HepG2 (cell line): ENCODE results near the gene TMEM117. TPM values are rescaled to one million over a fixed set of nuclear protein-coding genes. Genes with fewer than 3 reads are reported as not detected.

Source experiments
- ARNT ChIP-seq: fragments of 450-650 bp; IDR thresholded peaks from 2 replicates; pipeline ENCODE4 v1.6.1; 2017
- CEBPB ChIP-seq: IDR thresholded peaks from 2 replicates; pipeline ENCODE4 v1.6.1; 2011; ENCODE audit warnings: low read depth, low read length, improper control_type of control experiment, borderline replicate concordance
- FOXM1 ChIP-seq: sonication (generic); formaldehyde crosslinking; IDR thresholded peaks from 2 replicates; pipeline ENCODE4 v1.5.0; 2020; ENCODE audit warnings: missing genetic modification reagents
- GABPA ChIP-seq, 2 experiments: IDR thresholded peaks; 2 replicates each; pipeline ENCODE4 v1.6.1; 2011 to 2016; ENCODE audit warnings: low read depth in 2 of 2, low read length in 1 of 2, missing biosample characterization in 1 of 2, missing genetic modification characterization in 1 of 2
- KAT7 ChIP-seq: IDR thresholded peaks from 2 replicates; pipeline ENCODE4 v1.6.1; 2018; ENCODE audit warnings: borderline replicate concordance, missing compliant biosample characterization
- RBM39 ChIP-seq: fragments of 200-400 bp; formaldehyde crosslinking; IDR thresholded peaks from one replicate; pipeline ENCODE4 v1.6.1; 2018; ENCODE audit warnings: antibody characterized with exemption, mild to moderate bottlenecking, low read depth, low read length; ENCODE audit not compliant: poor library complexity, severe bottlenecking
- REXO4 ChIP-seq: sonication (generic); formaldehyde crosslinking; IDR thresholded peaks from 2 replicates; pipeline ENCODE4 v1.8.0; 2022; ENCODE audit warnings: missing genetic modification reagents, mild to moderate bottlenecking, borderline replicate concordance
- ZFP36L2 ChIP-seq: sonication (generic); formaldehyde crosslinking; IDR thresholded peaks from 2 replicates; pipeline ENCODE4 v1.4.0; 2020; ENCODE audit warnings: missing genetic modification reagents
- ZNF10 ChIP-seq: sonication (generic); formaldehyde crosslinking; IDR thresholded peaks from 2 replicates; pipeline ENCODE4 v1.4.0; 2020; ENCODE audit warnings: mild to moderate bottlenecking, low read depth, missing genetic modification reagents, borderline replicate concordance
- ZNF124 ChIP-seq: sonication (generic); formaldehyde crosslinking; IDR thresholded peaks from 2 replicates; pipeline ENCODE4 v1.4.0; 2020; ENCODE audit warnings: missing genetic modification reagents
- ZNF292 ChIP-seq: sonication (generic); formaldehyde crosslinking; IDR thresholded peaks from 2 replicates; pipeline ENCODE4 v1.8.1; 2022; ENCODE audit warnings: mild to moderate bottlenecking, low read depth, missing genetic modification reagents, borderline replicate concordance
- ZNF619 ChIP-seq: sonication (generic); formaldehyde crosslinking; IDR thresholded peaks from 2 replicates; pipeline ENCODE4 v1.4.0; 2020; ENCODE audit warnings: mild to moderate bottlenecking, missing genetic modification reagents
- ZNF850 ChIP-seq: sonication (generic); formaldehyde crosslinking; conservative IDR thresholded peaks from 2 replicates; pipeline ENCODE4 v1.9.0; 2021; ENCODE audit warnings: mild to moderate bottlenecking, missing genetic modification reagents
- ZNF891 ChIP-seq: sonication (generic); formaldehyde crosslinking; IDR thresholded peaks from 2 replicates; pipeline ENCODE4 v1.5.0; 2020; ENCODE audit warnings: mild to moderate bottlenecking, missing genetic modification reagents
- polyA plus RNA-seq, 8 experiments: library from polyadenylated mRNA; depleted of rRNA in 3 of 8; stranded (reverse) in 7 of 8; unstranded in 1 of 8; fragments of >200 nt; fragmentation: Illumina TruSeq in 4 of 8; extraction: Trizol in 4 of 8; gene quantifications; 2 replicates each; pipeline versions ENCODE4 v1.2.1 to v1.2.3, GENCODE V29; 2011 to 2016; ENCODE audit warnings: low read depth in 4 of 8, missing spikeins in 1 of 8, mixed read lengths in 1 of 8; ENCODE audit not compliant: insufficient read depth in 1 of 8
- total RNA-seq, 5 experiments: library from RNA; depleted of rRNA; stranded (reverse); fragments of >200 nt; fragmentation: Illumina TruSeq; extraction: Trizol; gene quantifications; 2 replicates each; pipeline ENCODE4 v1.2.3, GENCODE V29; 2016; ENCODE audit warnings: low read depth in 1 of 5
- TF ChIP-seq, protein P1 (sequence below): sonication (generic); formaldehyde crosslinking; IDR thresholded peaks from 2 replicates; pipeline ENCODE4 v1.4.0; 2020; ENCODE audit warnings: mild to moderate bottlenecking, missing genetic modification reagents
- TF ChIP-seq, protein P2 (sequence below): sonication (generic); formaldehyde crosslinking; conservative IDR thresholded peaks from 2 replicates; pipeline ENCODE4 v1.8.0; 2022; ENCODE audit warnings: mild to moderate bottlenecking, moderate library complexity, missing genetic modification reagents
- TF ChIP-seq, protein P3 (sequence below): sonication (generic); formaldehyde crosslinking; IDR thresholded peaks from 2 replicates; pipeline ENCODE4 v1.8.0; 2022; ENCODE audit warnings: missing genetic modification reagents, low read depth, mild to moderate bottlenecking, borderline replicate concordance
- TF ChIP-seq, protein P4 (sequence below): sonication (generic); formaldehyde crosslinking; IDR thresholded peaks from 2 replicates; pipeline ENCODE4 v1.4.0; 2020; ENCODE audit warnings: mild to moderate bottlenecking, missing genetic modification reagents

Gene TMEM117
- total and polyA plus RNA-seq, 2 of the 13 experiments (the other 11 are each of a cell fraction or from before 2014, with no cell fraction given), result 2.8 to 8.5 TPM

DNA sequence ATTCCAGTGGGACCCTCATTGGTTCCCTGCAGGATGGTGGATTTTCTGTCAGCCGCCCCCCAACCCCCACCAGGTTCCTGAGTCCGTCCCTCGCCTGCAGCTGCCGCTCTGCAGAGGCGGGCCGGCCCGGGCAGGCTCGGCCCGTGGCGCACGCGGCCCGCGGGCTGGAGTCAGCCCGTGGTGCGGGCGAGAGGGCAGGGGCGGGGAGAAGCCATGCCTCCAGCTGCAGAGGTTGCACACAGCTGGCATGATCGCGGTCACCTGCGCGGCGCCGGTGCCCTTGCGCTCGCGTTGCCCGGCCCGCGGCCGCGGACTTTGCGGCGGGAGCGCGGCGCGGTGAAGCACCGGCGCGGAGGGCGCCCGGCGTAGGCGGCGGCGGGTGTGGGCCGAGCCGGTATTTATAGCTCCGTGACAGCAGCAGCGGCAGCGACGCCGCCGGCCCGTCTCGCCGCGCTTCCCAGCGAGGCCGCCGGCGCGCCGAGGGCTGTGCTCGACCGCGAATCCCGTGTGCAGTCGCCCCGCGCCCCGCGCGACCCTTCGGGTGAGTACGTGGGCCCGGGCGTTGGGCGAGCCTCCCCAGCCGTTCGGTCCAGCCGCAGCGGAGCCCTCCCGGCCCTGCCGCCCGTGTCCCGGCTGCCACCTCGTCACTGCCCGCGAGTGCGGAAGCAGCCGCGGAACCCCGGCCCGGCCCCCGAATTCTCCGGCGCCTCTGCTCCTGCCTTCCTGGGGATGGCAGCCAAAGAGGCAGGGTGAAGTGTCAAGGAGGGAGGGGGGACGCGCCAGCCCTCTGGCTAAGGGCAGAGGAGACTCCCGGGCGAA is at the start of gene TMEM117 (continued):
- TF ChIP-seq, protein P1, sequence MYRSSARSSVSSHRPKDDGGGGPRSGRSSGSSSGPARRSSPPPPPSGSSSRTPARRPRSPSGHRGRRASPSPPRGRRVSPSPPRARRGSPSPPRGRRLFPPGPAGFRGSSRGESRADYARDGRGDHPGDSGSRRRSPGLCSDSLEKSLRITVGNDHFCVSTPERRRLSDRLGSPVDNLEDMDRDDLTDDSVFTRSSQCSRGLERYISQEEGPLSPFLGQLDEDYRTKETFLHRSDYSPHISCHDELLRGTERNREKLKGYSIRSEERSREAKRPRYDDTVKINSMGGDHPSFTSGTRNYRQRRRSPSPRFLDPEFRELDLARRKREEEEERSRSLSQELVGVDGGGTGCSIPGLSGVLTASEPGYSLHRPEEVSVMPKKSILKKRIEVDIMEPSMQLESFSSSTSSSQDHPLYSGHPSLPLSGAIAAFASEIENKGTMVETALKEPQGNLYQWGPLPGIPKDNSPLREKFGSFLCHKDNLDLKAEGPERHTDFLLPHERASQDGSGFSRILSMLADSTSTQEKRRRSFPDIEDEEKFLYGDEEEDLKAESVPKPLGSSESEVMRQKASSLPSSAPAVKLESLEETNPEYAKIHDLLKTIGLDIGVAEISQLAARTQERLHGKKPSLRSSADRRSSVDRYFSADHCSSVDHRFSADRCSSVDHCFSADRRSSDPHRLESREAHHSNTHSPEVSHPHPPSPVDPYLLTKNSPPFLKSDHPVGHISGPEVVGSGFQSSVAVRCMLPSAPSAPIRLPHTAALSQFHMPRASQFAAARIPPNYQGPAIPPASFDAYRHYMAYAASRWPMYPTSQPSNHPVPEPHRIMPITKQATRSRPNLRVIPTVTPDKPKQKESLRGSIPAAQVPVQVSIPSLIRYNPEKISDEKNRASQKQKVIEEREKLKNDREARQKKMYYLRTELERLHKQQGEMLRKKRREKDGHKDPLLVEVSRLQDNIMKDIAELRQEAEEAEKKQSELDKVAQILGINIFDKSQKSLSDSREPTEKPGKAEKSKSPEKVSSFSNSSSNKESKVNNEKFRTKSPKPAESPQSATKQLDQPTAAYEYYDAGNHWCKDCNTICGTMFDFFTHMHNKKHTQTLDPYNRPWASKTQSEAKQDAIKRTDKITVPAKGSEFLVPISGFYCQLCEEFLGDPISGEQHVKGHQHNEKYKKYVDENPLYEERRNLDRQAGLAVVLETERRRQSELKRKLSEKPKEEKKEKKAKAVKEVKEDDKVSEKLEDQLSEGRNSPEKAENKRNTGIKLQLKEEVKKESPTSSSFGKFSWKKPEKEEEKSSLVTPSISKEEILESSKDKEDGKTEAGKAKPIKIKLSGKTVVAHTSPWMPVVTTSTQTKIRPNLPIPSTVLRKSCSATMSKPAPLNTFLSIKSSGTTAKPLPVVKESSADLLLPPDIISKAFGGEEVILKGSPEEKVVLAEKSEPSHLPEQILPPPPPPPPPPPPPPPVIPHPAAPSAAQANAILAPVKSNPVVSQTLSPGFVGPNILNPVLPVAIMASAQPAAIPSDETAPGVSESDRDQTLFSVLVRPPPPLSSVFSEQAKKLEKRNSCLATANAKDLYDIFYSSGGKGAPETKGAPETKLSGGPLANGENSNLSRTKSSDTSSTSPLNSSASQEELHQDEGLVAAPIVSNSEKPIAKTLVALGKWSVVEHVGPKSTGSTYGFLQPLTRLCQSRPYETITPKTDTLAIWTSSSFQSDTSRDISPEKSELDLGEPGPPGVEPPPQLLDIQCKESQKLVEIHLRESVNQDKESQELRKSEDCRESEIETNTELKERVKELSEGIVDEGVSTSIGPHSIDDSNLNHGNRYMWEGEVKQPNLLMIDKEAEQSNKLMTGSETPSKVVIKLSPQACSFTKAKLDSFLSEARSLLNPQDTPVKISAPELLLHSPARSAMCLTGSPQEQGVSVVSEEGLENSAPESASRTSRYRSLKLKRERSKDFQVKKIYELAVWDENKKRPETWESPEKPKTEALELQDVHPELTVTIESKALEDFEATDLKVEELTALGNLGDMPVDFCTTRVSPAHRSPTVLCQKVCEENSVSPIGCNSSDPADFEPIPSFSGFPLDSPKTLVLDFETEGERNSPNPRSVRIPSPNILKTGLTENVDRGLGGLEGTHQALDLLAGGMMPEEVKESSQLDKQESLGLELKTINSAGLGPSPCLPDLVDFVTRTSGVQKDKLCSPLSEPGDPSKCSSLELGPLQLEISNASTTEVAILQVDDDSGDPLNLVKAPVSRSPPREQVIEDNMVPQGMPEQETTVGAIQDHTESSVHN (CRISPR knock-in tag), result no peak
- no peak for TF ChIP-seq CEBPB
- TF ChIP-seq RBM39, result no peak
- TF ChIP-seq, protein P2, sequence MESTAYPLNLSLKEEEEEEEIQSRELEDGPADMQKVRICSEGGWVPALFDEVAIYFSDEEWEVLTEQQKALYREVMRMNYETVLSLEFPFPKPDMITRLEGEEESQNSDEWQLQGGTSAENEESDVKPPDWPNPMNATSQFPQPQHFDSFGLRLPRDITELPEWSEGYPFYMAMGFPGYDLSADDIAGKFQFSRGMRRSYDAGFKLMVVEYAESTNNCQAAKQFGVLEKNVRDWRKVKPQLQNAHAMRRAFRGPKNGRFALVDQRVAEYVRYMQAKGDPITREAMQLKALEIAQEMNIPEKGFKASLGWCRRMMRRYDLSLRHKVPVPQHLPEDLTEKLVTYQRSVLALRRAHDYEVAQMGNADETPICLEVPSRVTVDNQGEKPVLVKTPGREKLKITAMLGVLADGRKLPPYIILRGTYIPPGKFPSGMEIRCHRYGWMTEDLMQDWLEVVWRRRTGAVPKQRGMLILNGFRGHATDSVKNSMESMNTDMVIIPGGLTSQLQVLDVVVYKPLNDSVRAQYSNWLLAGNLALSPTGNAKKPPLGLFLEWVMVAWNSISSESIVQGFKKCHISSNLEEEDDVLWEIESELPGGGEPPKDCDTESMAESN (CRISPR knock-in tag), result no peak
- TF ChIP-seq, protein P3, sequence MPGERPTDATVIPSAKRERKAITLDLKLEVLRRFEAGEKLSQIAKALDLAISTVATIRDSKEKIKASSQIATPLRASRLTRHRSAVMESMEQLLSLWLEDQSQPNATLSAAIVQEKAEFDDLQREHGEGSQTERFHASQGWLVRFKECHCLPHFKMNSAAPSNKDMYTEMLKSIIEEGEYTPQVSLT (CRISPR knock-in tag), result no peak; the same call in 1 of the 2 replicates
- no peak for TF ChIP-seq ZFP36L2 (CRISPR knock-in tag)
- no peak for TF ChIP-seq ZNF891 (CRISPR knock-in tag)
- no peak; the same call in 1 of the 2 replicates for TF ChIP-seq ZNF292 (CRISPR knock-in tag)
- TF ChIP-seq, protein P4, sequence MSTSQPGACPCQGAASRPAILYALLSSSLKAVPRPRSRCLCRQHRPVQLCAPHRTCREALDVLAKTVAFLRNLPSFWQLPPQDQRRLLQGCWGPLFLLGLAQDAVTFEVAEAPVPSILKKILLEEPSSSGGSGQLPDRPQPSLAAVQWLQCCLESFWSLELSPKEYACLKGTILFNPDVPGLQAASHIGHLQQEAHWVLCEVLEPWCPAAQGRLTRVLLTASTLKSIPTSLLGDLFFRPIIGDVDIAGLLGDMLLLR (CRISPR knock-in tag), result peak; percentile 62; the same call in 1 of the 2 replicates
- no peak for TF ChIP-seq ZNF10
- TF ChIP-seq ARNT, result no peak
- TF ChIP-seq ZNF619, result no peak
- TF ChIP-seq GABPA (IDR thresholded peaks at IDR 0.05; ENCODE audit: low read depth, low read length), result no peak
- no peak for TF ChIP-seq GABPA (CRISPR knock-in tag; IDR thresholded peaks at IDR 0.05; ENCODE audit: low read depth)
- no peak for TF ChIP-seq KAT7 (CRISPR knock-in tag)
- no peak; the same call in 1 of the 2 replicates for TF ChIP-seq REXO4
- no peak for TF ChIP-seq FOXM1 (CRISPR knock-in tag)
- TF ChIP-seq ZNF850 (CRISPR knock-in tag), result no peak
- TF ChIP-seq ZNF124 (CRISPR knock-in tag), result no peak
